ENCODE results near the gene ARID1A.

The ARID1A gene

GRCh38 chr1:26728645-26729044 is 32.8 kb downstream of the ARID1A start:
- no peak for DNase-seq

- no peak for DNase-seq
These were observed 33.8 kb downstream of the ARID1A start for GRCh38 chr1:26729633-26730032.

GRCh38 chr1:26730695-26731094 is 34.9 kb downstream of the ARID1A start:
- no peak for DNase-seq

GRCh38 chr1:26731233-26731902 is 35.6 kb downstream of the ARID1A start:
- no peak for DNase-seq

- DNase-seq, result no peak
These were observed 37.6 kb downstream of the ARID1A start for GRCh38 chr1:26733392-26733791.

GRCh38 chr1:26733982-26734381 is 38.2 kb downstream of the ARID1A start:
- DNase-seq, result no peak

GRCh38 chr1:26734501-26735058 is 38.8 kb downstream of the ARID1A start:
- peak; percentile 35 for DNase-seq

- no peak for DNase-seq
These were observed 43.6 kb downstream of the ARID1A start for GRCh38 chr1:26739329-26739914.

- no peak for DNase-seq
These were observed 44.3 kb downstream of the ARID1A start for GRCh38 chr1:26740023-26740634.

GRCh38 chr1:26740952-26741351 is 45.1 kb downstream of the ARID1A start:
- no peak for DNase-seq

- DNase-seq, result no peak
These were observed 47.7 kb downstream of the ARID1A start for GRCh38 chr1:26743426-26744059.

- no peak for DNase-seq
These were observed 48.5 kb downstream of the ARID1A start for GRCh38 chr1:26744075-26744959.

- DNase-seq, result no peak
These were observed 49.4 kb downstream of the ARID1A start for GRCh38 chr1:26745191-26745590.

- DNase-seq, result no peak
These were observed 51.2 kb downstream of the ARID1A start for GRCh38 chr1:26747048-26747447.

GRCh38 chr1:26748351-26748750 is 52.5 kb downstream of the ARID1A start:
- DNase-seq, result no peak

GRCh38 chr1:26749458-26749857 is 53.6 kb downstream of the ARID1A start:
- no peak for DNase-seq

- no peak for DNase-seq
These were observed 54.6 kb downstream of the ARID1A start for GRCh38 chr1:26750428-26750827.

- no peak for DNase-seq
These were observed 56.7 kb downstream of the ARID1A start for GRCh38 chr1:26752519-26752918.

GRCh38 chr1:26754086-26754874 is 58.5 kb downstream of the ARID1A start:
- no peak for DNase-seq

- DNase-seq, result no peak
These were observed 62.5 kb downstream of the ARID1A start for GRCh38 chr1:26758358-26758757.

- DNase-seq, result no peak
These were observed 63.7 kb downstream of the ARID1A start for GRCh38 chr1:26759531-26759930.

- DNase-seq, result no peak
These were observed 65.4 kb downstream of the ARID1A start for GRCh38 chr1:26761217-26761616.

Data from DMS79 (cell line).